DMS153 treated with DMSO at 0.1 percent for 48 hours (cell line): ENCODE measurements around the gene INTS15.
"Not testable (repeated sequence)": the region's sequence is repeated elsewhere in the genome, so short reads cannot be mapped to it uniquely, and the experiment has no call there.

Source experiments
- DNase-seq: peaks from one replicate; lab custom pipeline; 2025; ENCODE audit not compliant: unreplicated experiment; lab: John Stamatoyannopoulos, UW

The INTS15 gene

GRCh38 chr7:6616854-6617643, 27.2 kb downstream of the INTS15 start:
- no peak for DNase-seq

GRCh38 chr7:6618621-6619020, 28.8 kb downstream of the INTS15 start:
- DNase-seq = no peak

- no peak for DNase-seq
These were observed 30.1 kb downstream of the INTS15 start for GRCh38 chr7:6619961-6620360.

DNA sequence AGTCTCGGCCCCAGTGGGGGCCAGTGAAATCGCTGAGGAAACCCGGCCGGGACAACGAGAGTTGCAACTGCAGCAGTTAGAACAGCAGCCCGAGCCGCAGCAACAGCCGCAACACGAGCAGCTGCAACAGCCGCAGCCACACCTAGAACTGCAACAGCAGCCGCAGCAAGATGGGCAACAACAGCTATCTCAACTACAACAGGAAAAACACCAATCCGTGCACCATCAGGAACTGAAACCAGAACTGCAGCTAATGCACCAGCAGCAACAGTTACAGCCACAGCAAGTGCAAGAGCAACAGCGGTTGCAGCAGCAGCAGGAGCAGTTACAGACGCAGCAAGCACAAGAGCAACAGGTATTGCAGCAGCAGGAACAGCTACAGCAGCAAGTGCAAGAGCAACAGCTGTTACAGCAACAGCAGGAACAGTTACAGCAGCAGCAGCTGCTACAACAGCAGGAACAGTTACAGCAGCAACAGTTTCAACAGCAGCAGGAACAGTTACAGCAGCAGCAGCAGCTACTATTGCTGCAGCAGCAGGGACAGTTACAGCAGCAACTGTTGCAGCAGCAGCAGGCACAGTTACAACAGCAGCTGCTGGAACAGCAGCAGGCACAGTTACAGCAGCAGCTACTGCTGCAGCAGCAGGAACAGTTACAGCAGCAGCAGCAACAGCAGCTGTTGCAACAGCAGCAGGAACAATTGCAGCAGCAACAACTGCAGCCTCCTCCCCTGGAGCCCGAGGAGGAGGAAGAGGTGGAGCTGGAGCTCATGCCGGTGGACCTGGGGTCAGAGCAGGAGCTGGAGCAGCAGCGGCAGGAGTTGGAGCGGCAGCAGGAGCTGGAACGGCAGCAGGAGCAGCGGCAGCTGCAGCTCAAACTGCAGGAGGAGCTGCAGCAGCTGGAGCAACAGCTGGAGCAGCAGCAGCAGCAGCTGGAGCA, 31.6 kb downstream of the INTS15 start:
- no peak for DNase-seq

DNA sequence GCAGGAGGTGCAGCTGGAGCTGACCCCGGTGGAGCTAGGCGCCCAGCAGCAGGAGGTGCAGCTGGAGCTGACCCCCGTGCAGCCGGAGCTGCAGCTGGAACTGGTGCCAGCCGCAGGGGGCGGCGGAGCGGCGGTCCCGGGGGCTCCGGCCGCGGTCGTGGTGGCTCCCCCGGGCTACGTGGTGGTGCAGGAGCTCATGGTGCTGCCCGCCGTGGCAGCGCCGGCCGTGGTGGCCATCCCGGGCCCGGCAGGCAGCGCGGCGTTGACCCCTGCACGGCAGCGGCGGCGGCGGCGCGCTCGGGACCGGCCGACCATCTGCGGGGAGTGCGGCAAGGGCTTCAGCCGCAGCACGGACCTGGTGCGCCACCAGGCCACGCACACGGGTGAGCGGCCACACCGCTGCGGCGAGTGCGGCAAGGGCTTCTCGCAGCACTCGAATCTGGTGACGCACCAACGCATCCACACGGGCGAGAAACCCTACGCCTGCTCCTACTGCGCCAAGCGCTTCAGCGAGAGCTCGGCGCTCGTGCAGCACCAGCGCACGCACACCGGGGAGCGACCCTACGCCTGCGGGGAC, 32.4 kb downstream of the INTS15 start:
- DNase-seq = no peak

GRCh38 chr7:6623589-6624245, 33.9 kb downstream of the INTS15 start:
- no peak for DNase-seq

GRCh38 chr7:6624246-6624611, 34.4 kb downstream of the INTS15 start:
- DNase-seq = no peak

DNA sequence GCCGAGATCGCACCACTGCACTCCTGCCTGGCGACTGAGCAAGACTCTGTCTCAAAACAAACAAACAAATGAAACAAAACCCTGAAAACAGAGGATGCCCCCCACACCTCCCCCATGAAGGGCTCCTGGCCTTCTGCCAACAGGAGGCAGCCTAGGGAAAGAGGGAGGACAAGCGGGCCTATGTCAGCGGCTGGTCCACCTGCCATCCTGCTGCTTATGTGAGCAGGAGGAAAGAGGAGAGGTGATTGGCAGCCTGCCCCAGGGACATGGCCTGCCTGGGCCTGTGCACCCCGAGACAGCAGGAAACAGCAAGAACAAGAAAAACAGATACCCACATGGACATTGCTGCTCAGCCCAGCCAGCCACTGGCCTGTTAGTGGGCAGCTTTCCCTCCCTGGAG, 38.2 kb downstream of the INTS15 start:
- no peak for DNase-seq

DNA sequence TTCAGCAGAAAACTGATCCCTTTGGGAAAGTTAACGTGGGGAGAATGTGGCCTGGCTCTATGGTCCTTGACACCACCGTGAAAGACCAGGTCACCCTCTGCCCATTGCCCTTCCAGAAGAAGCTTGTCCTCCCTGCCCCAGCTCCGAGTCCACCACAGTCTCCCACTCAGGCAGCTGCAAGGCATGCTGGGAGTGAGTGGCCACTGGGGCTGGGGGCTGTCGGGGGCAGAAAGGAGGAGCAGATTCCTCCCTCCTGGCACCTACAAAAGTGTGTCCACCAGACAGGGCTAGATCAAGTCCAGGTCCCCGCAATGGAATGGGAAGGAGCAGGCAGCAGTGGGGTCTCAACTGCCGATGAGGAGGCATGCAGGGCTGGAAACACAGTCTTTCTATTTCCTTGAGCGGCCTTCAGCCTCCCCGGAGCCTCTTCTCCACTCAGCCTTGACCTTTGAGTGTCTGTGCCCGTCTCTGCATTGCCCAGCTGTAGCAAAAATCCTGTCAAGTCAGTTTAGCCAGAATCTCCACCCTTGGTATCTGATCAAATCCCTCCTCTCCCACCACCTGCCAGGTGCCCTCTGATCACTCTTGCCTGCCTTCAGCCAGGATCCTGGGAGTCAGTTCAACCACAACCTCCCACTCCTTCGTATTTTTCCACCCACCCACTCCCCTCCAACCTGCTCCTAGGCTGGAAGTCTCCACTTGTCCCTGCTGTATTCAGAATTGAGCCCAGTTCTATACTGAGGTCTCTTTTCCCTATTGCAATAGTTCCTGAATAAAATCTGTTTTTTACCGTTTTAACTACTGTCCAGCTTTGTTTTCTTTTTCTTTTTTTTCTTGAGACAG, 40.4 kb downstream of the INTS15 start:
- no peak for DNase-seq

DNA sequence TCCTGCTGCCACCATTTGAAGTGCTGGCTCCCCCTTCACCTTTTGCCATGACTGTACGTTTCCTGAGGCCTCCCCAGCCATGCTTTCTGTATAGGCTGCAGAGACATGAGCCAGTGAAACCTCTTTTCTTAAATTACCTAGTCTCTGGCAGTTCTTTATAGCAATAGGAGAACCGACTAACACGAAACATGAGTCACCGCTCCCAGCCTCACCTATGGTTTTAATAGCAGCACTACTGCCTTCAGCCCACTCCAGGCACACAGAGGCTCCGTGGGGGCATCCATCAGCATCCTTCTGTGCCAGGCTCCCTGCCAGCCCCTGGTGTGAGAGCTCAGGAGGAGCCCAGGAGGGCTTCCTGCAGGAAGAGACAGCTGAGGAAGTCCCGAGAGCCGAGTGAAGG, 41.8 kb downstream of the INTS15 start:
- DNase-seq = no peak

GRCh38 chr7:6634021-6634420, 44.2 kb downstream of the INTS15 start:
- no peak for DNase-seq

- not testable (repeated sequence) for DNase-seq
These were observed 45.1 kb downstream of the INTS15 start for GRCh38 chr7:6634971-6635370.

- DNase-seq = no peak
These were observed 47.1 kb downstream of the INTS15 start, which contains the start of gene ZNF316 for GRCh38 chr7:6636741-6637543. Gene ZNF316, plus strand, starts transcription at chr7:6637318. Its CDS starts 5,092 bp downstream, at chr7:6642410.

- no peak for DNase-seq
These were observed 47.9 kb downstream of the INTS15 start for GRCh38 chr7:6637544-6638229.

- no peak for DNase-seq
These were observed 49.2 kb downstream of the INTS15 start for GRCh38 chr7:6639032-6639431.

- no peak for DNase-seq
These were observed 49.8 kb downstream of the INTS15 start for GRCh38 chr7:6639627-6640026.

DNA sequence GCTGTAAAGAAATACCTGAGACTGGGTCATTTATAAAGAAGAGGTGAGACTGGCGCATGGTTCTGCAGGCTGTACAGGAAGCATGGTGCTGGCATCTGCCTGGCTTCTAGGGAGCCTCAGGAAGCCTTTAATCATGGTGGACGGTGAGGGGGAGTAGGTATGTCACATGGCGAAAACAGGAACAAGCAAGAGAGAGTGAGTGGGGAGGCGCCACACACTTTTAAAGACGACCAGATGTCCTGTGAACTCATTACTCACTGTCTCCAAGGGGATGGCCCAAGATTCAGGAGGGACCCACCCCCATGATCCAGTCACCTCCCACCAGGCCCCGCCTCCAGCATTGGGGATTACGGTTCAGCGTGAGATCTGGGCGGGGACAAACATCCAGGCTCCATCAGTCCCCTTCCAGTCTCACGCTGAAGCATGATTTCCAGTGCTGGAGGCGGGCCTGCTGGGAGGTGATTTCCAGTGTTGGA, 50.5 kb downstream of the INTS15 start:
- no peak for DNase-seq

GRCh38 chr7:6641305-6642035, 51.6 kb downstream of the INTS15 start:
- DNase-seq = no peak
